Renal cortical epithelial cell (primary cell): ENCODE results near the gene ACAT1. TPM values are rescaled to one million over a fixed set of nuclear protein-coding genes. Genes with fewer than 3 reads are reported as not detected.
"Not testable (repeated sequence)": the region's sequence is repeated elsewhere in the genome, so short reads cannot be mapped to it uniquely, and the experiment has no call there.

Source experiments
- DNase-seq: peaks from one replicate; pipeline ENCODE4 v3.0.0-alpha.2; 2011; ENCODE audit warnings: low read depth
- total RNA-seq: library from RNA; depleted of rRNA; stranded (reverse); fragments of >200 nt; gene quantifications from 2 replicates; pipeline ENCODE4 v1.2.3, GENCODE V29; 2014

The ACAT1 gene
- total RNA-seq, 1 donor from 2014 or later = 117 TPM

DNA sequence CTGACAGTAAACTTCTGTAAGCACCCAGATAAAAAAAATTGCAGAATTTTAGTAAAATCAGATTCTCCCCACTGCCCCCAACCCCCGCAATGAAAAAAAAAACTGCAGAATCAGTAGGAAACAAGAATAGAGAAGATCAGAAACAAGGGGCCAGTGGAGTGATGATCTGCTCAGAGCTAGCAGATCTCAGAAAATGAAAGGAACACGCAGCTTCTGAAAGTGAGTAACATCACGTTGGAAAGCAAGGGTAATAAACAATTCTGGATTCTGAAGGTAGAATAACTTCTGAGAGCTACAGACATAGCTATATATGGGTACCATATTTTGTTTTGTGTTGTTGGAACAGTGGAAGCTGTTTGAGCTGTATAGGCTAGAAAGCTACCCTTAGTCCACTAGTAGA lies 23.2 kb downstream of the ACAT1 start:
- no peak for DNase-seq

DNA sequence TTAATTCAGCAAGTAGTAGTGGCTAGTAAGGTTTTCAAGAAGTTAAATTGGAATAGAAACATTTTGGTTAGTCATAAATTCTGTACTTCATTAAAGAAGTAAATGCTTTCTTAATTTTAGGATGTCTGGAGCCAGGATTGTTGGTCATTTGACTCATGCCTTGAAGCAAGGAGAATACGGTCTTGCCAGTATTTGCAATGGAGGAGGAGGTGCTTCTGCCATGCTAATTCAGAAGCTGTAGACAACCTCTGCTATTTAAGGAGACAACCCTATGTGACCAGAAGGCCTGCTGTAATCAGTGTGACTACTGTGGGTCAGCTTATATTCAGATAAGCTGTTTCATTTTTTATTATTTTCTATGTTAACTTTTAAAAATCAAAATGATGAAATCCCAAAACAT lies 25.8 kb downstream of the ACAT1 start:
- no peak for DNase-seq

- DNase-seq = peak; percentile 43
Observed at GRCh38 chr11:108148556-108148955, 27.2 kb downstream of the ACAT1 start.

GRCh38 chr11:108154591-108154990 lies 33.2 kb downstream of the ACAT1 start:
- DNase-seq = no peak

DNA sequence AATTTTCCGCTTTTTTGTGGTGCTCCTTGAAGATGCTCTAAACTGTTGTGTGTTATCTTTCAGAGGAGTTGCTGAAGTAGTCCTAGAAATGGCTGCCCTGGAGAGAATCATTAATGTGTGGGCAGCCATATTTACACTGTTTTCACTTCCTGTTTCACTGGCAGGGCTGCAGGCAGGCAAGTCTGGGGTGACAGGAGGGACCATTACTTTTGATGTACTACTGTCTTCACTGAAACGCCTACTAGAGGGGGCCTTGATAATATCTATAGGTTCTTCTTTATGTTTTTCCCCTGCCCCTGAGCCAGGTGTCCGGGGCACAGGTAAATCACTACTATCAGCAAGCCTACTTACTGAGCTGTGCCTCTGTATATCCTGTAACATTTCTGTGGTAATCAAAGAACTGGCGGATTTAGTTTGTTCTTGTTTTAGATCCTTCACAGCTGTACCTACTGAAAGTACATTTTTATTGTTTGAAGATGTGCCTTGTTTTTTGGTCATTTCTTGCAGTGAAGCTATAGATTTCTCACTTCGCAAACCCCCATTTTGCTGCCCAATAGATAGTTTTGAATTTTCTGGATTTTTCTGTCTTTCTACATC lies 39.7 kb downstream of the ACAT1 start:
- no peak for DNase-seq

- DNase-seq = not testable (repeated sequence)
Observed at GRCh38 chr11:108162878-108163277, 41.5 kb downstream of the ACAT1 start.

DNA sequence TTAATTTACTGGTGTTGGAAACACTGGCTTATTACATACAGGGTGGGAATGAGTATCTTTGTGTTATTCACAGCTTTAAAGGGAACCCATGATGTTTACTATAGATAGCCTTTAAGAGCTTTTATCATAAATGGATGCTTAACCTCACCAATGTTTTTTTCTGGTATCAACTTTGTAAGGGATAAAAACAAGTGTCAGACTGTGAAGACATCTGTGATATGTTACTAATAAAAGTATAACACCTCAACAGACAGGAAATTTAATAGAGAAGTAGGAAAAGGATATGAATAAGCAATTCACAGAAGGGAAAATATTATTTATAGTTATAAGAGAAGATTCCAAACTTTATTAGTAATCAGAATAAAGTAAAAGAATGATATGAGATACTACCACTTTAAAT lies 46.3 kb downstream of the ACAT1 start:
- no peak for DNase-seq

- DNase-seq = no peak
Observed at GRCh38 chr11:108170184-108170583, 48.8 kb downstream of the ACAT1 start.

DNA sequence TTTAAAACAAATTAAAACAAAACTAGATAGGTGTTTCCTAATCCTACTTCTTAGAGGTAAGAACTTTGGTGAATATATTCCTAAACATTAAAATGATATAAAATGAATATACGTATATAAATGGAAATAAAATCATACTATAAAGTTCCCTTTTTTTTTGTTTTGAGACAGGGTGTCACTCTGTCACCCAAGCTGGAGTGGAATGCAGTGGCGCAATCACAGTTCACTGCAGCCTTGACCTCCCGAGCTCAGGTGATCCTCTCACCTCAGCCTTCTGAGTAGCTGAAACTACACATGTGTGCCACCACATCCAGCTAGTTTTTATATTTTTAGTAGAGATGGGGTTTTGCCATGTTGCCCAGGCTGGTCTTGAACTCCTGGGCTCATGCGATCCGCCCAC lies 56.2 kb downstream of the ACAT1 start:
- DNase-seq = no peak

DNA sequence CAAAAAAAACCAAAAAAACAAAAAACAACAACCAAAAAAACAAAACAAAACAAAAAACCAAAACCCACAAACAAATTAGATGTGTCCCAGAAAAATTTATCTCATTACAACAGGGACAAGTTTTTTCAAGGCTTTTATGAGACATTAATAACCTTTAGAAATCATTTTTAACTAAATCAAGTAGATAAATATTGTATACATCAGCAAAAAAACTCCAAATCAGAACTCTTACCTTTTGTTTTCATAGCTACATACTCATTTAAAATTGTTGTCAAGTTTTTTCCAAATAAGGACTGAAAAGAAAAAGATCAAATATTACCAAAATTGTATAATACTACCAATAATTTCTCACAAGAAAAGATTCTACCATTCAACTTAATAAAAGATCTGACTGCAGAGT lies 72.4 kb downstream of the ACAT1 start:
- no peak for DNase-seq

DNA sequence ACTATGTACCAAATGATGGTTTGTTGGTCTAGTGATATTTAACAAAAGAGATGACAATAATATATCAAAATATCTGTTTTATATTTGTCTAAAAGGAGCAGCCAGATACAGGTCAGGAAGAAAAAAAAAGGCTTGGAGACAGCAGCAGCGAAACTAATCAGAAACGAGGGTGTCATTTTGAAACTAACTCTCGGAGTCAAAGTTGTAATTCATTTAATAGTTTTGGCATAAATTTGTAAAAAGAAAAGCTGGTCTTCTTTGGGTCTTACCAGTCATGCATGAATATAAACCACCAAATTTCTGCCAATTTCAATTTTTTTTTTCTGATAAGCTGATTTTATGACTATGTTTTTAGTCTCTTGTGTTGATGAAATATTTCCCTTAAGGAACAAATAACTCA lies 75.5 kb downstream of the ACAT1 start:
- no peak for DNase-seq

Other genes starting within 250 kb of the ACAT1 start
- 0.10 TPM in 1 of 2 replicates, not detected in the other for gene RAB39A, start 193.1 kb upstream of the ACAT1 start, total RNA-seq
- 43.8 and 50.0 TPM in 2 replicates for gene CUL5, start 112.7 kb upstream of the ACAT1 start, total RNA-seq
- gene NPAT, start 101.1 kb downstream of the ACAT1 start, total RNA-seq = 14.4 and 18.8 TPM in 2 replicates
- gene ATM, start 101.5 kb downstream of the ACAT1 start, total RNA-seq = 49.7 and 107 TPM in 2 replicates